Subcutaneous adipose tissue (tissue), 4 donors: Measurements from ENCODE around the gene CALHM3. TPM values are rescaled to one million over a fixed set of nuclear protein-coding genes. Genes with fewer than 3 reads are reported as not detected.

Experiments used
- total RNA-seq, 4 donors: library from RNA; depleted of rRNA; stranded (reverse); fragments of >200 nt; gene quantifications; one replicate each; pipeline ENCODE4 v1.1.0, GENCODE V29; 2016
- TF ChIP-seq, protein P1 (sequence below): fragments of 450-650 bp; IDR thresholded peaks from one replicate; pipeline ENCODE4 v1.5.1; 2016; ENCODE audit warnings: low read depth, mild to moderate bottlenecking, control low read depth, antibody characterized with exemption, moderate library complexity

Gene CALHM3
- total RNA-seq, 4 donors from 2014 or later, result not detected

DNA sequence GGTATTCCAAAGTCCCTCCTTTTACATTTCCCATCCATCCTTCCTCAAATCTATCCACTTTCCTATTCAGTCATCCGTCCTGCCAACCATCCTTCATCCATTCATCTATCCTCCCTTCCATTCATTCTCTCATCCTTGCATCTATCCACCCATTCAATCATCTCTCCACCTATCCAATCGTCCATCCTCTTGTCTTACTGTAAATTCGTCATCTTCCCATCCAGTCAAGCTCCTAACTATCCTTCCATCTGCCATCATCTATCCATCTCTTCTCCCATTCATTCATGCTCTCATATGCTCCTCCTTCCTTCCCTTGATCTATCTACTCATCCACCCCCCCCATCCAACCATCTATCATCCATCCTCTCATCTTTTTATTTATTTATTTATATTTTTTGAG lies 5.0 kb downstream of the CALHM3 start:
- TF ChIP-seq, protein P1, sequence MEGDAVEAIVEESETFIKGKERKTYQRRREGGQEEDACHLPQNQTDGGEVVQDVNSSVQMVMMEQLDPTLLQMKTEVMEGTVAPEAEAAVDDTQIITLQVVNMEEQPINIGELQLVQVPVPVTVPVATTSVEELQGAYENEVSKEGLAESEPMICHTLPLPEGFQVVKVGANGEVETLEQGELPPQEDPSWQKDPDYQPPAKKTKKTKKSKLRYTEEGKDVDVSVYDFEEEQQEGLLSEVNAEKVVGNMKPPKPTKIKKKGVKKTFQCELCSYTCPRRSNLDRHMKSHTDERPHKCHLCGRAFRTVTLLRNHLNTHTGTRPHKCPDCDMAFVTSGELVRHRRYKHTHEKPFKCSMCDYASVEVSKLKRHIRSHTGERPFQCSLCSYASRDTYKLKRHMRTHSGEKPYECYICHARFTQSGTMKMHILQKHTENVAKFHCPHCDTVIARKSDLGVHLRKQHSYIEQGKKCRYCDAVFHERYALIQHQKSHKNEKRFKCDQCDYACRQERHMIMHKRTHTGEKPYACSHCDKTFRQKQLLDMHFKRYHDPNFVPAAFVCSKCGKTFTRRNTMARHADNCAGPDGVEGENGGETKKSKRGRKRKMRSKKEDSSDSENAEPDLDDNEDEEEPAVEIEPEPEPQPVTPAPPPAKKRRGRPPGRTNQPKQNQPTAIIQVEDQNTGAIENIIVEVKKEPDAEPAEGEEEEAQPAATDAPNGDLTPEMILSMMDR, result no peak

DNA sequence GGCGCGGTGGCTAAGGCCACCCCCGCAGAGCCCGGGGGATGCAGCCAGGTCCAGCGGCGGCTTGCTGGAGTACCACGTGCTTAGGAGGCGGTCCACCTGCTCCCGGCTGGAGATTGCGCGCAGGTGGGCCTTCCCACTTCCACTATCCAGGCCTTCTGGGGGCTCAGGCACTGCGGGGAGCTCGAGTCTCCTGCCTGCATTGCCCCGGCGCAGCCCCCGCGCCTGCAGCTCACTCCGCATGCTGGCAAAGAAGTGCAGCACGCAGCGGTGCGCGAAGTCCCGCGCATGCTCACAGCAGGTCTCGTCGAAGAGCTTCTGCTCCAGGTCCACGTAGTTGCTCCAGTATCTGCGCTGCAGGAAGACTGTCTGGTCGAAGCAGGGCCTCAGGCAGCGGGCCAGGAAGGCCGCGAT lies 5.8 kb downstream of the CALHM3 start:
- TF ChIP-seq, protein P1, result no peak

DNA sequence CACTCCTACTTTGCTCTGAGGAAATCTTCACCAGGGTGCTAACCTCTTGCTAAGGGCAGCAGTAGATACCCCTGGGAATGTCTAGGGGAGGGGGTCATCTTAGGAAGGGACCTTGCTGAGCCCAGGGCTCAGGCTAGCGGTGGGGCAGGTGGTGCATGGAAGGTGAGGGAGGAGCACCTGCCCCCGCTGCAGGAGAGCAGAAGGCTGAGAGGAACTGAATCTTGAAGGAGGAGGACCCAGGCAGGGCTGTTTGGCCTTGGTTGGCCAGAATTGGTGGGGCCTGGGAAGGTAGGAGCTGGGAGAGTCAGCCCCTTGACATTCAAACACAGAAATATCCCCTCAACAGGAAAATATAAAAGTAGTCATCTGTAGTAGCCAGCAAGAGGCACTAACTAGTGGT lies 7.0 kb downstream of the CALHM3 start:
- TF ChIP-seq, protein P1, result no peak

DNA sequence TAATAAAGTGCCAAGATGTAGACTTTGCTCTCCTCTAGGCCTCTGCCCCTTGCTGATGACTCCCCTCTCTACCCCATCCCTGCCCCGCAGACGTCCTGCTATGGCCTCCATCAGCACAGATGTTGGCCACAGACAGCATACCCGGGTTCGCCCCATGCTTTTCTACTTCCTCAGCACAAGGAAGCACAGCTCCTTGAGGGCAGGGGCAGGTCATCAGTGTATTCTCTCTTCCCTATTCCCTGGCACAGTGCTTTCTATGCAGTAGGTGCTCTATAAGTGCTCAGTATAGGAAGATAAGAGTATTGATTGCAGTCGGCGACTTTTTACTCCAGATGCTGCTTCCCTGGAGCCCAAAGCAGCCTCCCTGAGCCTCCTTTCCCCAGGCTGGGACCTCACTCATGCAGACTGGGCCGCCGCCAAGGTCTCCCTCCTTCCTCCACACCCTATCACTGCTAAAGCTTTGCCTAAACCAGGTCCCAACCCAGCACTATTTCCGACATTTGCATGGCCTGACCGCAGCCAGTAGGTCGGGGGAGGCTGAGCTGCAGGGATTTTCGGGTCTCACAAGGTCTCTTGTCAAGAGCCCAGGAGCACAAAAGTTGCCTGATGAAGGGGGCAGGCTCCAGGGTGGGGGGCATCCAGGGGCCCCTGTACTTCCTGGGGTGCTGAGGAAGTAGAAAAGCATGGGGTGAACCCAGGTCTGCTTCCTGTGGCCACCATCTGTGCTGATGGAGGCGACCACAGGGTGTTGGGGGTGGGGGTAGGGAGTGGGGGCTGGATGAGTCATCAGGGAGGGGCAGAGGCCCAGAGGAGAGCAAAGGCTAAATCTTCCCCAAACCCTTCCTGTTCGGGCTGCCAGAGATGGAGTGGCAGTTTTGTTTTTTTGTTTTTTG lies 8.0 kb downstream of the CALHM3 start:
- TF ChIP-seq, protein P1, result no peak

DNA sequence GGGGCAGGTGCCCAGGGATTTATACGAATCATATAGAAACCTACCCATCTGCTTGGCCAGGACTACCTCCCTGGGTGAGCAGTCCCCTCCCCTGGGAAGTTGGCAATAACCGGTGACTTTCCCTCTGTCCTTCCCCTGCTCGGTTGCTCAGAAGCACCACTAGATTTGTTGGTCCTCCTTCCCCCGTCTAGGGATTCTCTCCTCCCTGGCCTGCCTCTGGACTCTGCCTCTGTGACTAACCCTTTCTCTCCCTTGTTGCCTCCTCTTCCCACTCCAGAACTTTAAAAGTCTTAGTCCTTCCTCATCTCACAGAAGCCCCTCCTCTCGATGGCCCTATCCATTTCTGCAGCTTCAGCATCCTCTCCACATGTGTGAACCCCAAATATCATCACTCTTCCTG lies 9.8 kb downstream of the CALHM3 start:
- TF ChIP-seq, protein P1, result no peak

DNA sequence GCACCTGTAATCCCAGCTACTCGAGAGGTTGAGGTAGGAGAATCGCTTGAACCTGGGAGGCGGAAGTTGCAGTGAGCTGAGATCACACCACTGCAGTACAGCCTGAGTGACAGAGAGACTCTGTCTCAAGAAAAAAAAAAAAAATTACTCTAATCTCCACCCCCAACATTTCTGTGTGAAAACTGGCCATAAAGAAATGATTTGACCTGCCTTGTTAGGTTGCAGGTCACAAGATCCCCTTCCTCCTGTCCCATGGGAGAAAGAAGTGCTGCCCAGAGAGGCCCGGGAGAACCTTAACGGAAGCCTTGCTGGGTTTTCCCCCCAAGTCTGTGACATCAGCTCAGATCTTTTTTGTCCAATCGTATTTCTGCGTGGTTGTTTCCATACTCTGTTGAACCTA lies 11.6 kb downstream of the CALHM3 start:
- TF ChIP-seq, protein P1, result no peak

DNA sequence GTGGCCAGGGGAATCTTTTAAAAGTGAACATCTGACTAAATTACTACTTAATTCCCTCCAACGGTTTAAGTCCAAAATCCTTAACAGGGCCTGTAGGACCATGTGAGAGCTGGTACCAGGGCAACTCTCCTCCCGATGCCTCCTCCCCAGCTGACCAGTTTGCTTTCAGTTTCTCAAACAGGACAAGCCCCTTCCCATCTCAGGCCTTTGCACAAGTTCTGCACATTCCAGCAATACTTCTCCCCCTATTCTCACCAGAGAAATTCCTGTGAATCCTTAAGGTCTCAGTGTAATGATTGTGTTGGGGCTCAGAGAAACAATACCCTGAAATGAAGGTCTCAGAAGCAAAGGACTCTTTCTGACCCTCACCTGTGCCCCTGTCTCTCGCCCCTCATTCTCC lies 12.3 kb downstream of the CALHM3 start:
- TF ChIP-seq, protein P1, result no peak
